Measurements from ENCODE around the gene TMEM94.

The TMEM94 gene

GRCh38 chr17:75478508-75478907 lies 22.1 kb downstream of the TMEM94 start:
- H3K9me3 Mint-ChIP-seq = no peaks in the 10 kb centered on the region
- H3K27me3 Mint-ChIP-seq = no peaks in the 10 kb centered on the region
- DNase-seq (no peak), ATAC-seq (no peak)
- H3K4me3 Mint-ChIP-seq = no peak overlapping the region
- no peaks in the 10 kb centered on the region for H3K4me1 Mint-ChIP-seq
- H3K36me3 Mint-ChIP-seq (ENCODE audit: low read depth) = peaks cover 2% of the 10 kb centered on the region
- H3K27ac Mint-ChIP-seq = no peak overlapping the region

GRCh38 chr17:75480281-75480680 lies 23.8 kb downstream of the TMEM94 start:
- Mint-ChIP-seq H3K9me3 (no peaks in the 10 kb centered on the region), H3K4me1 (no peaks in the 10 kb centered on the region), H3K36me3 (ENCODE audit: low read depth) (peaks cover 2% of the 10 kb centered on the region), H3K4me3 (no peak overlapping the region), H3K27ac (no peak overlapping the region), H3K27me3 (no peaks in the 10 kb centered on the region)
- DNase-seq (no peak), ATAC-seq (no peak)

DNA sequence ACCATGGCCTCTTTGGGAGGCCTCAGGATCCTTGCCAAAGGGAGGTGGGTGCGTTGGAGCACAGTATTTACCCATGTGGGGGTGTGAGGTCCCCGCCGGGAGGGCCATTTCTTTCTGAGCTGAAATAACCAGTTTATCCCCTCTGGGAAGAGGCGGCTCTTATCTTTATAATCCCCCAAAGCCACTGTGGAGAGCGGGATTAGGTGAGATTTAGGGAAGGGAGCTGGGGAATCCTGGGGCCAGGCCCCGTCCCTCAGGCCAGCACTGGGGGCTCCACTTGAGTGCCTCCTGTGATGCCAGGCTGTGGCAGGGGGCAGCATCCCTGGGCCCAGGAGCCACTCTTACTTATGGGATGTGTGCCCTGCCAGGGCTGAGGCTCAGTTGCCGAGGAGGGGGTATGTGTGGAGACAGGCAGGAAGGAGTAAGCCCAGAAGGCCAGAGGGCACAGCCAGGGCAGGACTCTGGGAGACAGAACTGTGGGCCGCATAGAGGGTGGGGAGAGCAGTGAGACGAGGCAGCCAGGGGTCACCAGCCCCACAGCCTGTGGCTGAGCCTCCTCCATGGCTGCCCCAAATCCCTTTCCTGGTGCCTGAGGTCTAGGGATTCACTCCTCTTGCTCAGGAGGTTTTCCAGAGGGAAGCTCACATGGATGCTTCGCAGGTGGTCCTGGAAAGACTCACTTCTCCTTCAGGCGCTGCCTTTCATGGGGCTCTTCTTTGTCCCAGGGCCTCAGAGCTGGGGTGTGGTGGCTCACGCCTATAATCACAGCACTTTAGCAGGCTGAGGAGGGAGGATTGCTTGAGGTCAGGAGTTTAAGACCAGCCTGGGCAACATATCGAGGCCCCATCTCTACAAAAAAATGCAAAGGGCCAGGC lies 25.0 kb downstream of the TMEM94 start:
- Mint-ChIP-seq H3K4me3 (no peak overlapping the region), H3K27ac (no peak overlapping the region), H3K36me3 (ENCODE audit: low read depth) (peaks cover 1% of the 10 kb centered on the region), H3K9me3 (no peaks in the 10 kb centered on the region), H3K27me3 (no peaks in the 10 kb centered on the region), H3K4me1 (peaks cover 3% of the 10 kb centered on the region)
- DNase-seq (no peak), ATAC-seq (no peak)

- no peak overlapping the region for H3K27ac Mint-ChIP-seq
- ATAC-seq = no peak
- peaks cover 3% of the 10 kb centered on the region for H3K36me3 Mint-ChIP-seq (ENCODE audit: low read depth)
- H3K4me1 Mint-ChIP-seq = peaks cover 12% of the 10 kb centered on the region
- no peaks in the 10 kb centered on the region for H3K9me3 Mint-ChIP-seq
- no peak overlapping the region for H3K4me3 Mint-ChIP-seq
- no peak for DNase-seq
- H3K27me3 Mint-ChIP-seq = no peaks in the 10 kb centered on the region
Measured at GRCh38 chr17:75482098-75482942, 25.9 kb downstream of the TMEM94 start.

GRCh38 chr17:75485688-75486087 lies 29.3 kb downstream of the TMEM94 start:
- ATAC-seq (no peak), DNase-seq (no peak)
- Mint-ChIP-seq H3K27ac (no peak overlapping the region), H3K36me3 (ENCODE audit: low read depth) (peaks cover 3% of the 10 kb centered on the region), H3K4me1 (peaks cover 20% of the 10 kb centered on the region), H3K9me3 (no peaks in the 10 kb centered on the region), H3K27me3 (no peaks in the 10 kb centered on the region), H3K4me3 (no peak overlapping the region)

GRCh38 chr17:75486151-75486550 lies 29.7 kb downstream of the TMEM94 start:
- peaks cover 20% of the 10 kb centered on the region for H3K4me1 Mint-ChIP-seq

GRCh38 chr17:75486951-75487350 lies 30.5 kb downstream of the TMEM94 start:
- Mint-ChIP-seq H3K27ac (peak overlapping the region; percentile 98), H3K4me3 (no peak overlapping the region), H3K9me3 (no peaks in the 10 kb centered on the region), H3K27me3 (no peaks in the 10 kb centered on the region), H3K4me1 (peaks cover 20% of the 10 kb centered on the region), H3K36me3 (ENCODE audit: low read depth) (peaks cover 3% of the 10 kb centered on the region)
- DNase-seq = no peak
- no peak for ATAC-seq

More at GRCh38 chr17:75486151-75486550, 29.7 kb downstream of the TMEM94 start:
- no peaks in the 10 kb centered on the region for H3K27me3 Mint-ChIP-seq
- H3K36me3 Mint-ChIP-seq (ENCODE audit: low read depth) = peaks cover 3% of the 10 kb centered on the region
- peak overlapping the region; percentile 55 for H3K27ac Mint-ChIP-seq
- H3K9me3 Mint-ChIP-seq = no peaks in the 10 kb centered on the region
- DNase-seq (no peak), ATAC-seq (no peak)
- H3K4me3 Mint-ChIP-seq = no peak overlapping the region

DNA sequence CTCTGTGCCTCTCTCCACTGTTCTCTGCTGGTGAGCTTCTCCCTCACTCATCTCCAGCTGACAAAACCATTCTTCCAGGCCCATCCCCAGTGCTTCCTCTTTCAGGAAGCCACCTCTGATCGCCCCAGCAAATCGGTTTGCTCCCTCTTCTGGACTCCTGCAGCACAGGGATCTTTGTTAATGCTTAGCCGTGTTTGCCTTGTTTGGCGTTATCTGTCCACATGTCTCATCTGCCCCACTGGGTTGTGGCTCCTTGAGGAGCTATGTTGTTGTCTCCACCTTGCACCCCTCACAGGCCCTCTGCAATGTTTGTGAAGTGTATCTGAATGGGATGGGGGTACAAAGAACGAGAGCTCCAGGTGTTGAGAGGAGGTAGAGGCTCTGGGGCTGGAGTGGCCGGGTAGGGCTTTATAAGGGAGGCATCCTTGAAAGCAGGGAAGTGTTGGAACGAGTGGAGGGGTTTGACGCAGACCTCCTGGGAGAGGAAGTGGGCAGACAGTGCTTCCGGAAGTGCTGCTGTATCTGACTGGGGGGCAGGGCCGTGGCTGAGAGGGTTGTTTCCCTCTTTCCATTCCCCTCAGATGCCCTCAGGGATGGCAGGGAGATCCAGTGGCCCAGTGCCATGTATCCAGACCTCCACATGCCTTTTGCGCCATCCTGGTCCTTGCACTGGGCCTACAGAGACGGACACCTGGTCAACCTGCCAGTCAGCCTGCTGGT lies 31.1 kb downstream of the TMEM94 start:
- ATAC-seq (peak; percentile 71), DNase-seq (peak; percentile 46)
- H3K36me3 Mint-ChIP-seq (ENCODE audit: low read depth) = peaks cover 3% of the 10 kb centered on the region
- no peaks in the 10 kb centered on the region for H3K9me3 Mint-ChIP-seq
- no peaks in the 10 kb centered on the region for H3K27me3 Mint-ChIP-seq
- H3K4me3 Mint-ChIP-seq = peak overlapping the region; percentile 57
- peak overlapping the region; percentile 98 for H3K27ac Mint-ChIP-seq
- H3K4me1 Mint-ChIP-seq = peaks cover 20% of the 10 kb centered on the region

DNA sequence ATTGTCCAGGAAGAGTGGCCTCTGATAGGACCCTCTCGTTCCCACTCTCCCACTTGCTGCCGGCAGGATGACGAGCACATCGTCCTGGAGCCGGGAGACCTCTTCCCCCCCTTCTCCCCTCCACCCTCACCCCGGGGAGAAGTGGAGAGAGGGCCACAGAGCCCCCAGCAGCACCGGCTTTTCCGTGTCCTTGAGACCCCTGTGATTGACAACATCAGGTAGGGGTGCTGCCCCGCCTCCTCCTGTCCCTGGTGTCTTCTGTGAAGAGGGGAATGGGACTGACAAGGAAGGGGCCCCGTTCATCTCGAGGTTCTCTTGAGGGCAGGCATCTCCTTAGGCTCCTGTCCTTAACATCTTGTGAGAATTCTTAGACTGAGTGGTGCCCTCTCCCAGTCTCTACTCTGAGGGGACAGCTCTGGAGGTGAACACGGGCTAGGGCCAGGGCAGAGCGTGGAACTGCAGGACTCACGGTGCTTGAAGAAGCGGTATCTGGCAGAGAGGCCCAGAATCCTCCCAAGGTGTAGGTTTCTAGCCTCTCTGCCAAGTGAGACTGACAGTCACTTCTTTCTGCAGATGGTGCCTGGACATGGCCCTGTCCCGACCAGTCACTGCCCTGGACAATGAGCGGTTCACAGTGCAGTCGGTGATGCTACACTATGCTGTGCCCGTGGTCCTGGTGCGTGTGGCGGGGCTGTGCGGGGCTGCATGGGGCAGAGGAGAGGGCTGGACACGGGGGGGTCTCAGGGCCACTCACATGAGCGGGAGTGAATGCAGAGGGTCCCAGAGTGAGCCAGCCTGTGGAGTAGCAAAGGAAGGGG lies 32.5 kb downstream of the TMEM94 start:
- H3K27ac Mint-ChIP-seq = peak overlapping the region; percentile 46
- peaks cover 3% of the 10 kb centered on the region for H3K36me3 Mint-ChIP-seq (ENCODE audit: low read depth)
- H3K4me3 Mint-ChIP-seq = no peak overlapping the region

DNA sequence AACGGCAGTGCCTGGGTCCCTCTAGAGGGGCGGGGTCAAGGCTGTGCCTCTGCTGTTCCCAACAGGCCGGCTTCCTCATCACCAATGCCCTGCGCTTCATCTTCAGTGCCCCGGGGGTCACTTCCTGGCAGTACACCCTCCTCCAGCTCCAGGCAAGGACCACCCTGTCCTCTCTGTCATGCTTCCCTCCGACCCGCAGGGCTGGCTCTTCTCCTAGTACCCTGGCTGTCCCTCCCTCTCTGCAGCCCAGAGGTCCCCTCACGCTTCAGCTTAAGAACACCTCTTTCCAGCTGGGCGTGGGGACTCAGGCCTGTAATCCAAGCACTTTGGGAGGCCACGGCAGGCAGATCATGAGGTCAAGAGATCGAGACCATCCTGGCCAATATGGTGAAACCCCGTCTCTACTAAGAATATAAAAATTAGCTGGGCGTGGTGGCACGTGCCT lies 33.1 kb downstream of the TMEM94 start:
- H3K27ac Mint-ChIP-seq = no peak overlapping the region
- ATAC-seq = no peak

More for the DNA sequence above, 32.5 kb downstream of the TMEM94 start:
- ATAC-seq = no peak
- Mint-ChIP-seq H3K9me3 (no peaks in the 10 kb centered on the region), H3K4me1 (peaks cover 20% of the 10 kb centered on the region), H3K27me3 (no peaks in the 10 kb centered on the region)
- no peak for DNase-seq

GRCh38 chr17:75490173-75490743 lies 33.8 kb downstream of the TMEM94 start:
- Mint-ChIP-seq H3K4me1 (peaks cover 20% of the 10 kb centered on the region), H3K27me3 (no peaks in the 10 kb centered on the region), H3K4me3 (no peak overlapping the region), H3K27ac (no peak overlapping the region), H3K36me3 (ENCODE audit: low read depth) (peaks cover 3% of the 10 kb centered on the region), H3K9me3 (no peaks in the 10 kb centered on the region)
- DNase-seq (no peak), ATAC-seq (no peak)

More for the DNA sequence above, 33.1 kb downstream of the TMEM94 start:
- Mint-ChIP-seq H3K36me3 (ENCODE audit: low read depth) (peaks cover 3% of the 10 kb centered on the region), H3K9me3 (no peaks in the 10 kb centered on the region), H3K4me3 (no peak overlapping the region), H3K4me1 (peaks cover 20% of the 10 kb centered on the region), H3K27me3 (no peaks in the 10 kb centered on the region)
- no peak for DNase-seq

DNA sequence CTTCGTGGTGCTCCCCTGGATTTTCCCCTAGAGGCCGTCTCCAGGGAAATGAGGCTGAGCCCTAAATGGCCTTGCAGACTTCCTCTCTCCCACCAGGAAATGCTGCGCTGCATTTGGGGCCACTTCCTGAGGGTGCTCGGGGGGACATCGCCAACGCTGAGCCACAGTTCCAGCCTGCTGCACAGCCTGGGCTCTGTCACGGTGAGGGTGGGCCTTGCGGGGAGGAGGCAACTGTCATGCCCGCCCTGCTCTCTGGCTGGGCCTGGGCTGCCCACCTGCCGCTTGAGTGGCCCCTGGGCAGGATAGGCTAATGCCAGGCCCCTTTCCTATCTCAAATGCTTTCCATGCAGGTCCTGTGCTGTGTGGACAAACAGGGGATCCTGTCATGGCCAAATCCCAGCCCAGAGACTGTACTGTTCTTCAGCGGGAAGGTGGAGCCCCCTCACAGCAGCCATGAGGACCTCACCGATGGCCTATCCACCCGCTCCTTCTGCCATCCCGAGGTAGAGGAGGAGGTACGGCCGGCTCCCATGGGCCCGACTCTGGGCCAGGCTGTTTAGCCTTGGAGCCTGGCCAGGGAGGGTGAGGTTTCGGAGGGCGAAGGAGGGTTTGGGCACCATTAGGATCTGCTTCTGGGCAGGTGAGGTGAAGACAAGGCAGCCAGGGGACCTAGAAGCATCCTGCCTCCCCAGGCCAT lies 34.7 kb downstream of the TMEM94 start:
- no peaks in the 10 kb centered on the region for H3K27me3 Mint-ChIP-seq
- DNase-seq = no peak
- peaks cover 20% of the 10 kb centered on the region for H3K4me1 Mint-ChIP-seq
- ATAC-seq = no peak
- H3K36me3 Mint-ChIP-seq (ENCODE audit: low read depth) = peaks cover 3% of the 10 kb centered on the region
- H3K9me3 Mint-ChIP-seq = no peaks in the 10 kb centered on the region
- no peak overlapping the region for H3K27ac Mint-ChIP-seq
- no peak overlapping the region for H3K4me3 Mint-ChIP-seq

- ATAC-seq (no peak), DNase-seq (no peak)
- no peak overlapping the region for H3K4me3 Mint-ChIP-seq
- no peak overlapping the region for H3K27ac Mint-ChIP-seq
- peaks cover 3% of the 10 kb centered on the region for H3K36me3 Mint-ChIP-seq (ENCODE audit: low read depth)
- H3K4me1 Mint-ChIP-seq = peaks cover 14% of the 10 kb centered on the region
- H3K27me3 Mint-ChIP-seq = no peaks in the 10 kb centered on the region
- H3K9me3 Mint-ChIP-seq = no peaks in the 10 kb centered on the region
Measured at GRCh38 chr17:75491680-75492079, 35.2 kb downstream of the TMEM94 start.
